ENCODE results near the gene TMCO6. TPM values are rescaled to one million over a fixed set of nuclear protein-coding genes. Genes with fewer than 3 reads are reported as not detected.
"Not testable (repeated sequence)": the region's sequence is repeated elsewhere in the genome, so short reads cannot be mapped to it uniquely, and the experiment has no call there.

The TMCO6 gene
- total and polyA plus RNA-seq, 8 donors = 7.6 to 23.1 (median 18.9) TPM

DNA sequence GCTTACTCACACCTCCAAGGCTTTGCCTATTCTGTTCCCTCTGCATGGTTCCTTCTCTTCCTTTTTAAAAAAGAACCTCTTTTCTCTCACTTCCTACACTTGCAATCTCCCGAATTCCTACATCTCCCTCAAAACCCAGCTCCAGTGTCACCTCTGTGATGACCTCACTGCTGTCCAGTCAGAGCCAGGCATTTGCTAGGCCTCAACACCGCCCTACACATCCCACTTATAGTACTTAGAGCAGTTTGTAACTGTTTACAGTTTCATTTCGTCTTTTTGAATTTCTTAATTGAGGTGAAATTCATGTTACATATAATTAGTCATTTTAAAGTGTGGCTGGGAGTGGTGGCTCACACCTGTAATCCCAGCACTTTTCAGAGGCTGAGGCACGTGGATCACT is 37.1 kb upstream of the TMCO6 start:
- Histone ChIP-seq H3K4me3 (no peak overlapping the region), H3K4me1 (peaks cover 0 to 37% of the 10 kb centered on the region in 2 donors), H3K27ac (peak overlapping the region; percentile 75 to 89), H3K36me3 (no peaks in the 10 kb centered on the region), H3K27me3 (no peaks in the 10 kb centered on the region), H3K9me3 (no peaks in the 10 kb centered on the region)
- intact Hi-C loops (cut with DNase I) = no loop called here
- peak; percentile 67 for ATAC-seq
- no peak for TF ChIP-seq CTCF (IDR thresholded peaks at IDR 0.05)
- DNase-seq = no peak

DNA sequence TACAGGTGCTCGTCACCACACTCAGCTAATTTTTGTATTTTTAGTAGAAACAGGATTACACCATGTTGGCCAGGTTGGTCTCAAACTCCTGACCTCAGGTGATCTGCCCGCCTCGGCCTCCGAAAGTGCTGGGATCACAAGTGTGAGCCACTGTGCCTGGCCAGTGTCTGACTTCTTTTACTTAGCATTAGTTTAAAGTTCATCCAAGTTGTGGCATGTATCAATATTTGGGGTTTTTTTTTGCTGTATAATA is 35.9 kb upstream of the TMCO6 start:
- DNase-seq; ATAC-seq; H3K9me3 ChIP-seq; H3K36me3 ChIP-seq; H3K4me3 ChIP-seq; intact Hi-C loops (cut with DNase I); H3K27me3 ChIP-seq: not testable (repeated sequence)
- H3K27ac ChIP-seq = peak overlapping the region in 1 of 2 donors; percentile 89
- H3K4me1 ChIP-seq = peaks cover 0 to 44% of the 10 kb centered on the region in 2 donors

DNA sequence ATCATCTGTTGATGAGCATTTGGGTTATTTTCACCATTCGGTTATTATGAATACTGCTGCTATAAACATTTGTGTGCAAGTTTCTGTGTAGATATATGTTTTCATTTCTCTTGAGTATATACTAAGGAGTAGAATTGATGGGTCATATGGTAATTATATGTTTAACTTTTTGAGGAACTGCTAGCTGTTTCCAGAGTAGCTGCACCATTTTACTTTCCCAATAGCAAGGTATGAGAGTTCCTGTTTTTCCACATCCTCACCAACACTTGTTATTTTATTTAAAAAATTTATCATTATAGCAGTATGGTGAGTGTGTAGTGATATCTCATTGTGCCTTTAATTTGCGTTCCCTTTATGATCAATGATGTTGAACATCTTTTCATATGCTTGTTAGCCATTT is 35.5 kb upstream of the TMCO6 start:
- no peak for DNase-seq
- intact Hi-C loops (cut with DNase I) = no loop called here
- peak overlapping the region in 1 of 2 donors; percentile 89 for H3K27ac ChIP-seq
- H3K4me3 ChIP-seq = no peak overlapping the region
- no peaks in the 10 kb centered on the region for H3K9me3 ChIP-seq
- no peak for ATAC-seq
- no peaks in the 10 kb centered on the region for H3K27me3 ChIP-seq
- H3K36me3 ChIP-seq = no peaks in the 10 kb centered on the region
- H3K4me1 ChIP-seq = peaks cover 0 to 47% of the 10 kb centered on the region in 2 donors
- no peak for TF ChIP-seq CTCF (IDR thresholded peaks at IDR 0.05)

GRCh38 chr5:140605879-140606278 is 33.4 kb upstream of the TMCO6 start:
- peak overlapping the region in 1 of 2 donors; percentile 89 for H3K27ac ChIP-seq

GRCh38 chr5:140607031-140607430 is 32.2 kb upstream of the TMCO6 start:
- Histone ChIP-seq H3K27me3 (no peaks in the 10 kb centered on the region), H3K27ac (peak overlapping the region in 1 of 2 donors; percentile 89), H3K4me3 (no peak overlapping the region), H3K4me1 (peaks cover 4 to 73% of the 10 kb centered on the region in 2 donors), H3K36me3 (no peaks in the 10 kb centered on the region), H3K9me3 (no peaks in the 10 kb centered on the region)
- DNase-seq (no peak), ATAC-seq (peak; percentile 34)
- no peak for TF ChIP-seq CTCF (IDR thresholded peaks at IDR 0.05)
- intact Hi-C loops (cut with DNase I) = no loop called here

More at GRCh38 chr5:140605879-140606278, 33.4 kb upstream of the TMCO6 start:
- Histone ChIP-seq H3K9me3 (no peaks in the 10 kb centered on the region), H3K4me1 (peaks cover 3 to 69% of the 10 kb centered on the region in 2 donors), H3K27me3 (no peaks in the 10 kb centered on the region), H3K36me3 (no peaks in the 10 kb centered on the region), H3K4me3 (no peak overlapping the region)
- ATAC-seq = no peak
- no peak for TF ChIP-seq CTCF (IDR thresholded peaks at IDR 0.05)
- DNase-seq = no peak
- intact Hi-C loops (cut with DNase I) = no loop called here

GRCh38 chr5:140608722-140609121 is 30.5 kb upstream of the TMCO6 start:
- ATAC-seq (no peak), DNase-seq (no peak)
- Histone ChIP-seq H3K36me3 (no peaks in the 10 kb centered on the region), H3K9me3 (no peaks in the 10 kb centered on the region), H3K27ac (peak overlapping the region; percentile 57 to 89), H3K4me1 (peaks cover 4 to 72% of the 10 kb centered on the region in 2 donors), H3K4me3 (no peak overlapping the region), H3K27me3 (no peaks in the 10 kb centered on the region)
- intact Hi-C loops (cut with DNase I) = no loop called here
- TF ChIP-seq CTCF (IDR thresholded peaks at IDR 0.05) = no peak

Data from left lung (tissue), 10 donors.